LNCaP clone FGC (cell line): ENCODE results near the gene SETD5.

Experiments used
- DNase-seq: peaks from one replicate; pipeline ENCODE4 v3.0.0-alpha.2; 2011; ENCODE audit warnings: low read depth
- H3K4me3 ChIP-seq: 2 replicates; pipeline ENCODE4 v1.5.1; 2011; ENCODE audit warnings: mild to moderate bottlenecking, low read depth, low read length, control low read depth
- CTCF ChIP-seq: IDR thresholded peaks from 2 replicates; pipeline ENCODE4 v1.5.1; 2012; ENCODE audit warnings: mild to moderate bottlenecking; ENCODE audit not compliant: control insufficient read depth, insufficient read depth; ENCODE audit errors: extremely low read depth

The SETD5 gene

GRCh38 chr3:9501226-9501625 lies 103.8 kb downstream of the SETD5 start:
- no peak for TF ChIP-seq CTCF
- H3K4me3 ChIP-seq = no peak overlapping the region
- DNase-seq = no peak

- peak; percentile 93 for TF ChIP-seq CTCF
- no peak for DNase-seq
- H3K4me3 ChIP-seq = no peak overlapping the region
These were observed 105.9 kb downstream of the SETD5 start for GRCh38 chr3:9503283-9503682.

GRCh38 chr3:9507586-9508578 lies 110.5 kb downstream of the SETD5 start:
- TF ChIP-seq CTCF = no peak
- DNase-seq = no peak
- H3K4me3 ChIP-seq = no peak overlapping the region

- no peak overlapping the region for H3K4me3 ChIP-seq
- DNase-seq = no peak
- no peak for TF ChIP-seq CTCF
These were observed 111.4 kb downstream of the SETD5 start for GRCh38 chr3:9508781-9509180.

- no peak overlapping the region for H3K4me3 ChIP-seq
- no peak for TF ChIP-seq CTCF
- no peak for DNase-seq
These were observed 115.1 kb downstream of the SETD5 start for GRCh38 chr3:9512456-9513045.

GRCh38 chr3:9514306-9514705 lies 116.9 kb downstream of the SETD5 start:
- no peak for TF ChIP-seq CTCF
- no peak overlapping the region for H3K4me3 ChIP-seq
- no peak for DNase-seq

- TF ChIP-seq CTCF = no peak
- H3K4me3 ChIP-seq = no peak overlapping the region
- no peak for DNase-seq
These were observed 117.5 kb downstream of the SETD5 start for GRCh38 chr3:9514956-9515355.
